GM21367 (cell line): ENCODE data around the gene MRPL58.
"Not testable (repeated sequence)": the region's sequence is repeated elsewhere in the genome, so short reads cannot be mapped to it uniquely, and the experiment has no call there.

Experiments used
- ATAC-seq: cut with Tn5 transposase; IDR thresholded peaks from one replicate; pipeline ENCODE4 v1.9.1; 2021; ENCODE audit not compliant: unreplicated experiment

Gene MRPL58

DNA sequence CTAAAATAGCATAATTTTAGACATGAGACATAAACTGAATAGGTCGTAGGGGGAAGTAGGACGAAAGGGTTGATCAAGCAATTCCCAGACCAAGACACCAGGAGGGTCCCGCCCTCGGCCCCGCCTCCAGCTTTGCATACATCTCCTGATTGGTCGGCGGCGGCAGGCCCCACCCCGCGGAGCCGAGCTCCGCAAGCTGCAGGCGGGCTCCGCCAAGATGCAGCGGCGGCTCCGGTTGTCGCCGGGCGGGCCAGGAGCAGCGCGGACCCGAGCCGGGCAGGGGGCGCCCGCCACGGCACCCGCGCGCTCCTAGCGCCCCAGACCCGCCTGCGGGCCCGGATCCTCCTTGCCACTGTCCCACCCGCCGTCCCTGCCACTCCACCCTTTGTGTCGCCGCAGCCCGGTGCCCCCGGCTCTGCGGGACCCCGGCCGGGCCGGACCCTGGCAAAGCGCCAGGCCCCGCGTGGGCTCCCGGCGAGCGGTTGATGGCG is 25.0 kb upstream of the MRPL58 start, which contains the start of gene CDR2L:
Gene CDR2L (plus strand): TSS at position 215 of the 491 bp plus-strand sequence. CDS start 412 bp downstream, outside the sequence.
- peak; percentile 77 for ATAC-seq

DNA sequence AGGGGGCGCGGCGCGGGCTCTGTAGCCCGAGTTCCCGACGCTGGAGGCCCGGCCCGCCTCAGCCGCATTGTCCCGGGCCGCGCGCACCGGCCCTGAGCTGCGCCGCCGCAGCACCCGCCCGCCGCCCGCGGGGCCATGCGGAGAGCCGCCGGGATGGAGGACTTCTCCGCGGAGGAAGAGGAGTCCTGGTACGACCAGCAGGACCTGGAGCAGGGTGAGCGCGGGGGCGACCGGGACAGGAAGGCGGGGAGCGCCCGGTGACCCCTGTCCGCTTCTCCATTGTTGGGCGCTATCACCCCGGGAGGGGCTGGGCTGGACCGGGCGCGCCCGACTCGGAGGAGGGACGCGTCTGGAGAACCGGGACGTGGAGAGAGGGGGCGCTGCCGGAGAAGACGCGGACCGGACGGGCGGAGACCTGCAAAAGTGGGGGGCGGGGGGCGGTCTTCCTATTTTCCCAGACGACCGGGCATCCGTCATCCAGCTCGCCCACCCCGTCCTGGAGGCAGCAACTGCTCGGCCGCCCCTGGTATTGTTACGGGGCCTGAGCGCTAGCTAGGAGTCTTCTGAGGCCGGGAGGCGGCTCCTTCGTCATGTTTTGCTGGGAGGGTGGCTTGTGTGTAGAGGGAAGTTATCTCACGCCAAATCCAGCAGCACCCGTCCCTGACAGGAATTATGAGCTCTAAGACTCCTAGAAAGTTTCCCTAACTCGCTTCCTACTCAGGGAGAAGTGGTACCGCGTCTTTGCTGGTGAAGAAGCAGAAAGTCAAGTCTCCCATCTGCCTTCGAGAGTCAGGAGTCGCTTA is 24.4 kb upstream of the MRPL58 start:
- ATAC-seq, result no peak

DNA sequence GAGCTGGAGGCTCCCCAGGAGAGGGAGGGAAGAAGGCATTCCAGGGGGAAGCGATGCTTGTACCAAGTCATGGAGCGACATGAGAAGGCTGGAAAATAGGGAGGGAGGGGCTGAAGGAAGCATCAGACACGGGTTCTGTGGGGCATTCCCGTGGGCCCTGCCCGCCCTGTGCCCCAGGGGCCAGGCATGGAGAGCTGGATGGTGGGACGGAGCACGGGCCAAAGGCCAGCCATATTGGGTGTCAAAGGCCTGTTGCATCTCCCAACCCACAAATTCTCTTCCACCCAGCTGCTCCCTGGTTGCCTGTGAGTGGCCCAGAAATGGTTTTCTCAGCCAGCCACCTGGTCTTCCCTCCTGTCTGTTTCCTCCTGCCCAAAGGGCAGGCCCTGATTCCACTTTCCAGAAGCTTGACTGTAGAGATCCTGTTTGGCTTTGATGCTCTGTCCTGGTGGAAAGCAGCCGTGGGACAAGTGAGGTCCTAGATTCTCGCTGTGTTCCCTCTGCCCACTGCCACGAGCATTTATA is 21.8 kb upstream of the MRPL58 start:
- ATAC-seq, result no peak

DNA sequence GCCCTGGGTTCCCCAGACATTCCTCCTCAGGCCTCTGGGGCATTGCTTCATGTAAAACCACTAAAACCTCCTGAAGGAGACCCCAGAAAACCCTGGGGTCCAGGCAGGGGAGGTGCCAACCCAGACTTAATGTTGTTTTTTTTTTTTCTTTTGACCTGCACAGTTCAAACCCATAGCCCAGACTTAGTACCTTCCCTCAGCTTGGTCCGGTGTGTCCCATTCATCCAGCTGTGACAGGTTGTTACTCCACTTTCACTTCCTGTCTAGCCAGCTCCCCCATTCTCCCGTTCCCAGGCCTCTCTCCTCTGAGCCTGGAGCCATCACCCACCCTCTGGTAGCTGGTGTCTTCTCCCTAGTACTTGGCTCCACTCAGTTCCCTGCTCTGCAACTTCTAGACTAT is 20.2 kb upstream of the MRPL58 start:
- ATAC-seq, result no peak

DNA sequence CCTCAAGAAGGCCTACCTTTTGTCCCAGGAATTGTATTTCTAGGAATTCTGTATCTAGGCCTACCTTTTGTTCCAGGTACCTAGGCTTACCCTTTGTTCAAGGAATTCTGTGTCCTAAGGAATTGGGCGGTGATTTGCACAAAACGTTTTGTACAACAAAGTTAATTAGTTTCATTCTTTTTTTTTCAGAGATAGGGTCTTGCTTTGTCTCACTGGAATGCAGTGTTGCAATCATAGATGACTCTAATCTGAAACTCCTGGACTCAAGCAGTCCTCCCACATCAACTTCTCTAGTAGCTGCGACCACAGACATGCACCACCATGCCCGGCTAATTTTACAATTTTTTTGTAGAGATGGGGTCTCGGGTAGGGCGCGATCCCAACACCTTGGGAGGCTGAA is 18.0 kb upstream of the MRPL58 start:
- ATAC-seq, result no peak

DNA sequence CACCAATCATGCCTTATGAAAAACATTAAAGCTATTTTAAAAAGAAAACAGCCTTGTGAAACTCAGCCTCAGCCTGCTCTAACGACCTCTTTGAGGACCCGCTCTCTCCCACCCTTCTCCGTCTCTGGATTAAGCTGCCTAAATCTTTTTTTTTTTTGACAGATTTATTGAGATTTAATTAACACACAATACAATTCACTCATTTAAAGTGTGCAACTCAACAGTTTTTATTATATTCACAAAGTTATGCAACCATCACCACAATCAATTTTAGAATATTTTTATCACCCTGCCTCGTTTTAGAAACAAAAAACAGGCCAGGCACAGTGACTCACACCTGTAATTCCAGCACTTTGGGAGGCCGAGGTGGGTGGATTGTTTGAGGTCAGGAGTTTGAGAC is 16.6 kb upstream of the MRPL58 start:
- no peak for ATAC-seq

DNA sequence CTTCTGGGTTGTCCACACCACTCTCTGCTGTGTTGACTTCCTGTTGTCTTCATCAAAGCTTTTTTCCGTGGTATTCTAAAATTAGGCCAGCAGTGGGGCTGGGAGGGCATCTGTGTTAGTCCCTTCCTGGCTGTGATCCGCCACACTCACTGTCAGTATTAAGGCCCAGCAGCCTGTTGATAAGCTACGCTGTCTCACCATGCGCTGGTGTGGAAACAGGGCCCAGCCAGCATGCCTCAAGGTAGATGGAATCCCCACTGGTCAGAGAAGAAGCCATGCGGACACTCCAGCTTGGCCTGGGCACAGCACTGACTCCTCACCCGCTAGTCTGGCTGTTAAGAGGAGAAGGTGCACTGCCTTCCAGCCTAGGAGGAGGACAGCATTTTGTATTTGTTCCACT is 13.7 kb upstream of the MRPL58 start:
- ATAC-seq, result no peak

DNA sequence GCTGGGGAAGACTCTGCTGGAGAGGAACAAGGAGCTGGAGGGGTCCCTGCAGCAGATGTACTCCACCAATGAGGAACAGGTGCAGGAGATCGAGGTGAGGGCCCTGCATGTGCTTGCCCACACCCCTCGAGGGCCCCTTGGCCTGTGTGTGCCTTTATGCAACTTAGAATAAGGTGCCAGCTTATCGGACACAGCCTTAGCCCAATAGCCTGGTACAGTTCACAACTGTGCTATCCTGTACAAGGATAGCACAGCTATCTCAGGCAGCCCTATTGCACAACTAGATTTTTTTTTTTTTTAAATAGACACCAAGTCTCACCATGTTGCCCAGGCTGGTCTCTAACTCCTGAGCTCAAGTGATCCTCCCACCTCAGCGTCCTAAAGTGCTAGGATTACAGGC is 12.9 kb upstream of the MRPL58 start:
- no peak for ATAC-seq

DNA sequence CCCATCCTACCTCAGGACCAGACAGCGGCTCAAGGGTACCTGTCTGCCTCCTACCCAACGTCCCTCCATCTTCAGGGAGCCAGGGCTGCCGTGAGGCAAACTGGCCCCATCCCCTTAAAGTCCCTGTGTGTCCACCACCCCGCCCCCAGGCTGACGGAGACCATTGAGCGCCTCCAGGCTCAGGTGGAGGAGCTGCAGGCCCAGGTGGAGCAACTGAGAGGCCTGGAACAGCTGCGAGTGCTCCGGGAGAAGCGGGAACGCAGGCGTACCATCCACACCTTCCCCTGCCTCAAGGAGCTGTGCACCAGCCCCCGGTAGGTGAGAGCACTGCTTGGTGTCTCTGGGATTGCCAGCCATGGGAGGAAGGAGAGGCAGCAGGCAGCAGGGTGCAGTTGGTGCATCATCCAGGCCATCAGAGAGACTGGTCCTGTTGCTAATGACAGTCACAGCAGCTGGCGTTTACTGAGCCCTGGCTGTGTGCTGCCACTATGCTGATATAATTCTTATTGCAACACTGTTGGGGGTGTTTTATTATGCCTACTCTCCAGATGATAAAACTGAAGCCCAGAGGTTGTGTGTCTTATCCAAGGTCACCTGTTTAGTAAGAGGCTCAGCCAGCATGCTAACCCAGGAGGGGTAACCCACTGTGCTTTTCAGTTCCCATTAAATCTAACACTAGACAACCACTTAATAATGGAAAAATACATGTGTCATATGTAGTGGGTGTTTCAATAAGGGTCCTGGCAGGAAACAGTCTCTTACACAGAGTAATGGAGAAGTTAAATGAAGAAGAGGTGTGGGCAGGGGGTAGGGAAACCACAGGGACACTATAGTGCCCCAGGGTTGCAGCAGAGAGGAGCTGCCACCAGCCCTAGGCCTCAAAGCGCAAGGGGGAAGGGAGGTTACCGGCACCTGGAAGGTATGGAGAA is 10.3 kb upstream of the MRPL58 start:
- ATAC-seq, result no peak

DNA sequence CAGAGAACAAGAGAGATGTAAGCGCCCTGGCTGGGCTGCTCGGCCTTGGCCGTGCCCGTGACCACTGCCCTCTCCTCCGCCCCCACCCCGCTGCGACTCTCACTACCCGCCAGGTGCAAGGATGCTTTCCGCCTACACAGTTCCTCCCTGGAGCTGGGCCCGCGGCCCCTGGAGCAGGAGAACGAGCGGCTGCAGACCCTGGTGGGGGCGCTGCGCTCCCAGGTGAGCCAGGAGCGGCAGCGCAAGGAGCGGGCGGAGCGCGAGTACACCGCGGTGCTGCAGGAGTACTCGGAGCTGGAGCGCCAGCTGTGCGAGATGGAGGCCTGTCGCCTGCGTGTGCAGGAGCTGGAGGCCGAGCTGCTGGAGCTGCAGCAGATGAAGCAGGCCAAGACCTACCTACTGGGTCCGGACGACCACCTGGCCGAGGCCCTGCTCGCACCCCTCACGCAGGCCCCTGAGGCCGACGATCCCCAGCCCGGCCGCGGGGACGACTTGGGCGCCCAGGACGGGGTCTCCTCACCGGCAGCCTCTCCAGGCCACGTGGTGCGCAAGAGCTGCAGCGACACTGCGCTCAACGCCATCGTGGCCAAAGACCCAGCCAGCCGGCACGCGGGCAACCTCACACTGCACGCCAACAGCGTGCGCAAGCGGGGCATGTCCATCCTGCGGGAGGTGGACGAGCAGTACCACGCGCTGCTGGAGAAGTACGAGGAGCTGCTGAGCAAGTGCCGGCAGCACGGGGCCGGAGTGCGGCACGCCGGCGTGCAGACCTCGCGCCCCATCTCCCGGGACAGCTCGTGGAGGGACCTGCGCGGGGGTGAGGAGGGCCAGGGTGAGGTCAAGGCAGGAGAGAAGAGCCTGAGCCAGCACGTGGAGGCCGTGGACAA is 9.2 kb upstream of the MRPL58 start:
- no peak for ATAC-seq

DNA sequence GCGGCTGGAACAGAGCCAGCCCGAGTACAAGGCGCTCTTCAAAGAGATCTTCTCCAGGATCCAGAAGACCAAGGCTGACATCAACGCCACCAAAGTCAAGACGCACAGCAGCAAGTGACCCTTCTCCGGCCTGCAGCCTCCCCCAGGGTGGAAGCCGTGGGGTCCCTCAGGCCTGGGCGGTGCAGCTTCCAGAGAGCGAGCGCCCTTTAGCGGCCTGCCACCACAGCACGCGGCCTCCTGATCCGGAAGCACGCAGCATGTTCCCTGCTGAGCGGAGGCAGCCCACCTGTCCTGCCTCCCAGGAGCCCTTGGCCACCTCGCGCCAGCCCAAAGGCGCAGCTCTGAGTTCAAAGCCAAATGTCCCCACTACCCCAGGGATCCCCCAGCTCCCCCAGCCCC is 8.5 kb upstream of the MRPL58 start:
- no peak for ATAC-seq

DNA sequence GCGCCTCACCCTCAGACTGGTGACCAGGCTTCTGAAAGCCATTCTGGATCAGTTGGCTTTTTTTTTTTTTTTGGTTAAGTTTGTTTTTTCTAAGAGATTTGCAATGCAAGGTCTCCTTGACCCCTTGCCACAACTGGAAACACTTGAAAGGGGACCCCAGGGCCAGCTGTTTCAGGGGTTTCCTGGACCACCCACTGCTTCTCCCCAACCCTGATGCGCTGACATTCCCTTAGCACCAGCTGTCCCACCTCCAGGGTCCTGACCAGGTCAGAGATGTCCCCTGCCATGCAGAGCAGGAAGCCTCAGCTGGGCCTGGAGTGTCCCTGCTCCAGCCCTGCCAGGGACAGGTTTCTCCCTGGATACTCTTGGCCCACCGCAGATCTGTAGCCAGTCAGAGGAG is 8.1 kb upstream of the MRPL58 start:
- no peak for ATAC-seq

DNA sequence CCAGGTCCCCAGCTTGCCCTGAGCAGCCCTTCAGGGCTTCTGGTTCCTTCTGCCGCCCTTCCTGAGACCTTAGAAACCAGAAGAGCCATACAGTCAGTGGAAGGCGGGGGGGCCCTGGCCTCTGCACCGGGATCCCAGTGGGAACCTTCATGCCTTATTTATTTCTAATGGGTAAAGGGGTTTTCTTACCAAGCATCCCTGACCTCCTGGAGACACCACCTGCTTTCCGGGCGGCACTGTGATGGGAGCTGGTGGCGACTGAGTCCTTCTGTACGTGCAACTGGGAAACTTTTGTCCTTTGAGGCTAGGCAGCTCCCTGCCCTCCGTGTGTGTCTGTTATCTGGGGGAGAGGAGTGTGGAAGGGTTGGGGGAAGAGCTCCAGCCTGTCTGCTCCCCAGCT is 7.2 kb upstream of the MRPL58 start:
- no peak for ATAC-seq

DNA sequence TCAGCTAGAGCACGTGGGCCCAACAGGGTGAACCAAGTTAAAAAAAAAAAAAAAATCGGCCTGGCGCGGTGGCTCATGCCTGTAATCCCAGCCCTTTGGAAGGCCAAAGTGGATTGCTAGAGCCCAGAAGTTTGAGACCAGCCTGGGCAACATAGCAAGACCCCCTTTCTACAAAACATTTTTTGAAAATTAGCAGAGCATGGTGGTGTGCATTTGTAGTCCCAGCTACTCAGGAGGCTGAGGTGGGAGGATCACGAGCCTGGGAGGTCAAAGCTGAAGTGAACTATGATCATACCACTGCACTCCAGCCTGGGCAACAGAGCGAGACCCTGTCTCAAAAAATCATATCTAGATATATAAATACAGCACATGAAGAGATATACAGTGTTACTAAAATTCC is 6.4 kb upstream of the MRPL58 start:
- not testable (repeated sequence) for ATAC-seq

DNA sequence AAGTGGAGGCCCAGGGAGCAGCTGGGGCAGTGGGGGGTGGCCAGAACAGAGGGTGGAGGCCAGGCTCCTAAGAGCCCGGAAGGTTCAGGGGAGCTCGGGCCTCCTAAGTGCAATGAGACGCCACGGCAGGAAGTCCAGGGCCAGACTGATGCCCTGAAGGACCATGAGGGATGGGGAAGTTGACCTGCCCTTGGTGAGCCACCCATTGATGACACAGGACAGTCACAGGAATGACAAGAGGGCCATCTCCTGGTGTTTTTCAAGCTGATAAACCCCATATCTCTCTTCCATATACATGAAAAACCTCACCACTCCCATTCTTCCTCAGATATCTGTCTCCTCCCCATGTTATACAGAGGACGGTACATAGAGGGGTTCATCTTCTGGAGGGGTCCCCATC is 5.8 kb upstream of the MRPL58 start:
- no peak for ATAC-seq

DNA sequence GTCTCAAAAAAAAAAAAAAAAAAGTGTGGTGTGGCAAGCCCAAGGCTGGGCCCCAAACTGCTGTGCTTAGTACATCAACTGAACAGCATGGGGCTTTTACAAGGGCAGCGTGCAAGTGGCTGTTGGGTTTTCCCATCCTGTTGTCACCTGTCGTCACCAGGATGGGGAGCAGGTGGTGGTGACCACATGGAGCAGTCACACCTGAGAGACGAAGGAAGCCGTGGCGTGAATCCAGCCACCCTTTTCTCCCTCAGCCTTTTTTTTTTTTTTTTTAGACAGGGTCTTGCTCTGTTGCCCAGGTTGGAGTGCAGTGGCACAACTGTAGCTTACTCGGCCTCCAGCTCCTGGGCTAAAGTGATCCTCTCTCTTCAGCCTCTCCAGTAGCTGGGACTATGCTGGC is 4.1 kb upstream of the MRPL58 start:
- no peak for ATAC-seq

DNA sequence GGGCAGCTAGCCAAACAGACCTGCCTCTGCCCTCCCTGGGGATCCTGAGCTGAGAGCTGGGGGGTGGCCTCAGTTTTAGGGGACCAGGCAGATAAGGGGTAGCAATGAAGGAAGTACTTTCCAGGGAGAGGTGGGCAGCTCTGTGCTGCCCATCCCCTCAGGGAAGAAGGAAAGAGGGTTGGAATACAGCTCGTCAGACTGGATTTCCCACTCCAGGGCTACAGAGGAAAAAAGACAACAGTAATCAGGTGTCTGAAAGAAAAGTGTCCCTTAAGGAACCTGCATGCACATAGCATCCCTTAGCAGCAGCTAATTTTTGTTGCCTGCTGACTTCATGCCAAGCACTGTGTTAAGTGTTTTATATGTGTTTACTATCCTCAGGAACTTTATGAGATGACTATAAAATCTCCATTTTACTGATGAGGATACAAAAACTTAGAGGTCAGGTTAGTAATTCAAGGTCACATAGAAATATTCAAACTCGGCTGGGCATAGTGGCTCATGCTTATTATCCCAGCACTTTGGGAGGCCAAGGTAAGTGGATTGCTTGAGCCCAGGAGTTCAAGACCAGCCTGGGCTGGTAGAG is 3.2 kb upstream of the MRPL58 start:
- ATAC-seq, result no peak

DNA sequence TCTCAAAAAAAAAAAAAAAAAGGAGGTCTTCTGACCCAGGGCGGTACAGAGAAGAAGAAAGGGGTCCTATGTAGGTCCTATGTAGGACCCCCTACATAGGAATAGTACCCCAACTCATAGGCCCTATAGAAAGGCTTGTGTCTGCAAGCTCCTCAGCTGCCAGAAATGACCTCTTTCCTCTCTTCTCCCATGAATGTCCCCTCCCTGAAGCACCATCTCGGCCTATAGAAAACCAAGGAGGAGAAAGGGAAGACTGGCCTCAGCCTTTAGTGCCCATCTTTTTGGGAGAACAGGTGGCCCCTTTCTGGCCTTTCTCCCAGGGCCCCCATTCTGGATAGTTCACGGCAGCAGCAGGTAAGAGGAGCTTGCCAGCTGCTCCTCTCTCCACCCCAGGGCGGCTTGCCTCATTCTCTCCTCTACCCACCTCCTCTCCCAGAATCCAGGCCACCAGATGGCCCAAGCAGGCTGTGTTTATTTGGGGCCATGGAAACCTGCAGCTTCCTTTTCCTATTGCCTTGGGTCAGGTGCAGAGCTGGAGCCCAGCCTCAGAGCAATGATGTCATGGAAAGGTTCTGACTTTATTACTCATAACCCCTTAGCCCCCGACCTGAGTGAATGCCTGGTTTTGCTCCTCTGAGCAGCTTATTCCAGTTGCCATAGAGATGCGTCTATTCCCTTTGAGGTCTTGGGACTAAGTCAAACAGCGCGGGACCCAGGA is 1.6 kb upstream of the MRPL58 start:
- no peak for ATAC-seq

DNA sequence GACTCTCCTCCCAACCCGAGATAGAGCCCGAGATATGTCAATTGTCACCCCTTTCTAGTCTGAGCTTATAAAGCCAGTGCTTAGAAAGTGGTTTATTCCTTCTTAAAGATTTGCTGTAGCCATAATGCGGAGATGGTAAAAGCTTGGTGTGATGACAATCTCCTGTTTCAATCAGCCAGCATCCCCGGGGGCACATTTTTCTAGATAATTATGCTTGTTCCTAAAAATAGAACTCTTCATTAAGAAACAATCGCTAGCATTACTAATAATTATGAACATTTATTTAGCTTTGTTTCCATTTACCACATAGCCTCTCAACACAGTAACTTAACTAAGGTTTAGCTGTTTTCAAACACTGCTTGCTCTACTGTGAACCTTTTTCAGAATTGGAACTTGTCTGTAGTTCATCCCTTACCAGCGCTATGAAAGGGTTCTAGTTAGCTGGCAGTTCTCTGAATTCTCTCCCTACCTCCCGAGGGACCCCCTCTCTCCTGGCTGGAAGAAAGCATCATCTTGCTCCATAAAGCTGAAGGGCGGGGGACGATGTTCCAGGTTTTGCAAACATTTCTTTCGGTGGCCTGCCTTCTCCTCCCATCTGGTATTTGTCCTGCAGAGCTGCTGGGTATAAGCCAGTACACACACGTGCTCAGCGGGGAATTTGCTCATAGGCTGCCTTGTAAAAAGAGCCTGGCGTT is 922 bp upstream of the MRPL58 start:
- no peak for ATAC-seq
